SKM-1 treated with dmso at 0.1 percent for 144 hours (cell line): Measurements from ENCODE around the gene HOXD4.

Experiments
- DNase-seq: peaks from one replicate; lab custom pipeline; 2025; ENCODE audit not compliant: unreplicated experiment; lab: John Stamatoyannopoulos, UW

HOXD4 gene

GRCh38 chr2:176126929-176127773, 24.2 kb upstream of the HOXD4 start:
- DNase-seq, result peak; percentile 56

GRCh38 chr2:176127774-176128072, 23.6 kb upstream of the HOXD4 start:
- no peak for DNase-seq

GRCh38 chr2:176128172-176128981, 23.0 kb upstream of the HOXD4 start:
- no peak for DNase-seq

- no peak for DNase-seq
Observed at GRCh38 chr2:176128982-176129796, 22.2 kb upstream of the HOXD4 start, which contains the start of gene HOXD8. TSS of gene HOXD8 (plus strand) at chr2:176129705. CDS start at chr2:176130367, 662 bp downstream.

DNA sequence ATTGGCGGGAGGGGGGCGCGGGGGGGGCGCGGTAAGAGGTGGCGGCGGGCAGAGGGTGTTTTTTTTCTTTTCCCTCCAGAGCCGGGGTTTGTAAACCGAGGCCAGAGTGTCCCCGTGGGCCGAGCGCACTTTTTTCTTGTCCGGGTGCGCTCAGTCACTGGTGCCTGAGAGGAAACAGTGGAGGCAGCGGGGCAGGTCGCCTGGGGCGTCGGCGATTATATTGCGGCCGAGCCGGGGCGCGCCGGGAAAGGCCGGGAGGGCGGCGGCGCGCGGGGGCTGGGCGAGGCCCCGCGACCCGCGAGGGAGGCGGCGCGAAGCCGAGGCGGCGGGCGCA, 21.6 kb upstream of the HOXD4 start:
- no peak for DNase-seq

GRCh38 chr2:176130147-176130956, 21.0 kb upstream of the HOXD4 start:
- DNase-seq, result no peak

GRCh38 chr2:176130957-176131847, 20.1 kb upstream of the HOXD4 start:
- no peak for DNase-seq

DNA sequence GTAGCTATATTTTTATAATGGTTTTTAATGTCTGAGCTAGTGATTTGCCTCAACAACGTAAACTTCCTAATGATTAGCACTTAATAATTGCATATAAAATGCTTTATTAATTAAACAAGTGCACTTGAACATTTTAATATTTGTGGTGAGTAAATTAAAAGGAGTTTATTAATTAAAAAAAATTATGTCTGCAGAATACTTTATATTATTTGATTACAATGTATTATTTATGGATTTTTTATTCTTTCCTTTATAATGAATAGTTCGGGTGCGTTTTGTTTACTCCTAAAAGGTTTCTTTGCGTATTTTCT, 19.5 kb upstream of the HOXD4 start:
- no peak for DNase-seq

DNA sequence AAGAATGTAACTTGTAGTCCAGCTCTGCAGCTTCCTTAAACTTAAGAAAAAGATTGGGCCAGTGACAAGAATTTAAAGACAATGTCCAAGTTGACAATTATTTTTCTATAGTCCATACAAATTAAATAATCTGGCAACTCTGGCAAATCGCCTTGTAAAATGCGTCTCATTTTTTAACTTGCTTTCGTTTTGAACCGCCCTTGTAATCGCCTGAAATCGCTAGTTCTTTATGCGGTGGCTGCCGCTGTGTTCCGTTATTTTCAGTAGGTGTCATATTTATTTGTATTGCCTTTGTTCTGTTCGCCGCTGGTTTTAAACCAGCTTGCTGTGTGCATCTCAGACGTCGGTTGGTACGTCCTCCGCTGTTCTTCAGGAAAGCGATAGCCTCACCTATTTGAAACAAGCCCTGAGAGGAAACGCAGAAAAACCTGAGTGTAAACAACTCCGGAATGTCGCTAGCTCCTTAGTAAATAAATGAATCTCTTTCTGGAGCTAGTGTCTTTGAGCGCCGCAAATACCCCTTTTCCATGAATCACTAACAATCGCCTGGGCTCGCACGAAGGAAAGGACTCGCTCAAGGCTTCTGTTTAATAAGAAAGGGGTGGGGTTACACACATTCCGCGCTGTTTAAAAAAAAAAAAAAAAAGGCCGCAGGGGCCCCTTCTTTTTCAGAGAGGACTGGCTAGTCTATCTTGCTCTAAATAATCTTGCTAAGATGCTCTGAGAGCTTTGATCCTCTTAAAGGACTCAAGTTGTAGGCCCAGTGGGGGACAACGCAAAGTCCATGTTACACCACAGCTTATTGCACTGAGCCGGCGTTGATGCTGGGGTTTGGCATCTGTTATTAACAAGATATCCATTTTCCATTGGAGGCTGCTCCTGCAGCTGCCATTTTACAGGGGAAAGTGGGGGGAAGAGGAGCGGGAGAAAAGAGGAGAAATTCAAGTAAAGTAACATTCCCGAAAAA, 18.9 kb upstream of the HOXD4 start:
- no peak for DNase-seq

- no peak for DNase-seq
Observed at GRCh38 chr2:176133389-176133788, 18.0 kb upstream of the HOXD4 start.

- DNase-seq, result no peak
Observed at GRCh38 chr2:176134035-176134434, 17.3 kb upstream of the HOXD4 start.

- DNase-seq, result no peak
Observed at GRCh38 chr2:176135035-176135440, 16.3 kb upstream of the HOXD4 start.

DNA sequence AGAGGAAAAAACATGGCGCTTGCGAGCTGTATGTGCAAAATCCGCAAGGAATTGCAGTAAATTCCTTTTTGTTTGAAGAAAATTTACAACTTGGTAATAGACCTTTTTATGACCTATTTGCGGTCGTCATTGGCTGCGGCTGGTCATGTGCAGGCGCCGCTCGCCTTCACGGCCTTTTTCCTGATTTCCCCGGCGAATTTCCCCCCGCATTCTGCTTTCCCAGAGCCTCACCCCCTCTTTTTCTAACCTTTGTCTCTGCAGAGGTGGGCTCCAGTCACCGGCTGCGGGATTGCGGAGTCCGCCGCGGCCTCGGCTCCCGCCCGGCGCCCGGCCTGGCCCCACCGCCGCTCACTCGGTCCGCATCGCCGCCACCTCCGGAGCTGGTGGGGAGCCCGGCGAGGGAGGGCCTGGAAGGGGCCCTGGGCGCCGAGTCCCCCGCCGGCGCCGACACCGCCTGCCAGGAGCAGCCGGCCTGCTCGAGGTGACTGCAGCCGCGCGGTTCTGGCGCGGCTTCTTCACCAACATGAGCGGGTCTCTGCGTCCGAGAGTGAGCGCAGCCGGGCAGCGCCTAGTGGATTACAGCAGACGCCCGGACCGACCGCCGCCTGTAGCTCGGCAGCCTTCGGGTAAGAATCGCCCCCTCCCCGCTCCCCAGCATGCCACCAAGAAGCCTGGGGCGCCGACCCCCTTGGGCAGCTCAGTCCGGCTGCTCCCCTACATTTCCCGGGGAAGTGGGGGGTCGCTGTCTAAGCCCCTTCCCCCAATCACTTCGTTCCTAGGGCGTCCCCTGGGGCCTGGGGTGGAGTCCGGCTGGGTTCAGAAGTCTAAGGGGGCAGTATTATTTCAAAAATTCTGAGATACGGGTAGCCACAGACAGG, 14.7 kb upstream of the HOXD4 start:
- no peak for DNase-seq

DNA sequence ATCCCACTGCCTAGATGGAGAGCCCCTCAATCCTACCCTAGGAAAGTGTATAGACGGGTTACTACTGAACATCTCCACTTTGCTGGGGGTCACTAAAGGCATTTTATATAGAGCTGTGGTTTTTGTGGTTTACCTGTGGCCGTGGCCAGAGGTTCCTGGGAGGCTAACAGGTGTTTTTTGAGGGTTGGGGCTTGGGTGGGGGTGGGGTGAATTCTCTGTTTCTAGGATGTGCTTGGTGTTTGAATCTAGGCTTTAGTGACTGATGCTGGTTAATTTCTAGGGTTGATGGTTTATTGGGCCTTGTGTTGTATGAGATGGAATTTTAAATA, 14.1 kb upstream of the HOXD4 start:
- DNase-seq, result no peak

- DNase-seq, result no peak
Observed at GRCh38 chr2:176137906-176138305, 13.4 kb upstream of the HOXD4 start.

DNA sequence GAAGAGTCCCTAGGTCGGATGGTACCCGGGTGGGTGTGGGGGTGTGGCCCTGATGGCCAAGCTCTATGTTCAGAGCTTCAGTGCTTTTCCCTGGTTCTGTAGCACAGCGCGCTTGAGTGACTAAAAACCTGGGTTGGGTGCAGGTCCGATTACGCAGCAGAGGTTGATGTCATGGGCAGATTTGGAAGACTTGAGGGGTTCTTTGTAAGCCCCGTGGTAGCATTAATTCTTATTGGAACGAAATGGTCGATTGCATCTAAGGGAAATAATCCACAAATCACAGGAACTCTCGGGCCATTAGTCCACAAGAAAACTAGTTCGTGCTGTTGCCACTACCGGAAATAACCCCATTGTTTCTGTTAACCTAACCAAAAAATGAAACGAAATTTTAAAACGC, 12.8 kb upstream of the HOXD4 start:
- no peak for DNase-seq

GRCh38 chr2:176138923-176139660, 12.3 kb upstream of the HOXD4 start:
- no peak for DNase-seq
